HL-60/S4 (cell line): ENCODE results near the gene ST3GAL5.

ENCODE experiments used
- in situ Hi-C: fragments of 300-500 bp; cut with MboI; formaldehyde crosslinking; loops from 2 replicates; pipeline ENCODE4 v1.14.3; 2022; ENCODE audit warnings: low sequenced_read_pairs

The ST3GAL5 gene

GRCh38 chr2:85867556-85868292 lies 21.1 kb downstream of the ST3GAL5 start:
- in situ Hi-C loops, result no loop called here

DNA sequence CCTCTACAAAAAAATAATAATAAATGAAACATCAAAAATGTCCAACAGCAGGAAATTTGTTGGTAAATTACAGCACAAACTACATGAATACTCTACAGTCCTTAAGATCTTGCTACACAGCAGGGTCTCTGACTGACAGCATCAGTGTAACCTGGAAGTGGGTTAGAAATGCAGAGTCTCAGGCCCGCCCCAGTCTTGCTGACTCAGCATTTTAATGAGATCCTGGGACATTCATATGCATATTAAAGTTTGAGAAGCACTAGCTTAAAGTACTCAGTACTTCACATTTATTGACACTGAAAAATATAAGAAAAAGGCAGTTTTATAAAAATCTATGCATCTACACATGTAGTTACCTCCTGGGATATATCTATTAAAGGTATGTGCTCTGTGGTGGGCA lies 21.7 kb downstream of the ST3GAL5 start:
- in situ Hi-C loops, result no loop called here

DNA sequence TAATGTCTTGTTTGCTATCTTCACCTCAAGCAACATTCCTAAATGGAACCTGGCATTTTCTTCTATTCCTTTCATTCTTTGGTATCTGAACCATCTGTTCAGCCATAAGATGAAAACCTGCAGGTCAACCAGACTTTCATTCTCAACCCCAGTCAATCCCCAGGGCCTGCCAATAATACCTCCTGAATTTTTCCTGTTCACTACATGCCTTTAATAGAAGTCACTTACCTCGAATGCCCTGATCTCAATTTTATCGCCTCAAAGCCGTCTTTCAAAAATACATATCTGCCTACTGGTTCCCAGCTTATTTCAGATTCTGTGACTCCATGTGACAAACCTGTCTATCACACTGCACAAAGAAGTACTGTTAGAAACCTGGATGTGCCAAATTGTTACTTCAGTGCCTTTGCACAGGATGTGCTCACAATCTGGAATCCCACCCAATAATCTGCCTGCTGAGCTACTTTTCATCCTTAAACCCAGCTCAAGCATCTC lies 22.6 kb downstream of the ST3GAL5 start:
- in situ Hi-C loops, result no loop called here

- in situ Hi-C loops, result no loop called here
Observed at GRCh38 chr2:85865539-85866164, 23.1 kb downstream of the ST3GAL5 start.

- in situ Hi-C loops, result no loop called here
Observed at GRCh38 chr2:85864654-85865053, 24.1 kb downstream of the ST3GAL5 start.

GRCh38 chr2:85862426-85862825 lies 26.4 kb downstream of the ST3GAL5 start:
- in situ Hi-C loops, result no loop called here

- in situ Hi-C loops, result no loop called here
Observed at GRCh38 chr2:85861650-85862049, 27.1 kb downstream of the ST3GAL5 start.

DNA sequence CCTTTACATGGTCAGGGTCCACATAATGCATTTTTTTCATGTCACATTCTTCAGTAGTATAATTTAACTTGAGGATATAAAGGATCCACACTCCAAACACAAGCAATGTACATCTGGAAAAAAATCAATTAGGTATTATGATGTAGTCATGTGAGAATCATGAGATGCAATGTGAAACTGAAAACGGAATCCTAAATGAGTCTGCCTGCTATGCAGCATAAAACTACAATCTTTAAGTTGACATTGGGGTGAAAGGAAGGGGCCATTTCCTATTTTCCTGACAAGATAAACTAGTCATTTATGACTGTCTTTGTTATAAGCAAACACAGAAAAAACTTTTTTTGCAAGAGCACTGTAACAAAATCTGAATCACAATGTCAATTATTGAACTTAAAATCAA lies 27.6 kb downstream of the ST3GAL5 start:
- in situ Hi-C loops, result no loop called here

- in situ Hi-C loops, result no loop called here
Observed at GRCh38 chr2:85858841-85859240, 29.9 kb downstream of the ST3GAL5 start.

DNA sequence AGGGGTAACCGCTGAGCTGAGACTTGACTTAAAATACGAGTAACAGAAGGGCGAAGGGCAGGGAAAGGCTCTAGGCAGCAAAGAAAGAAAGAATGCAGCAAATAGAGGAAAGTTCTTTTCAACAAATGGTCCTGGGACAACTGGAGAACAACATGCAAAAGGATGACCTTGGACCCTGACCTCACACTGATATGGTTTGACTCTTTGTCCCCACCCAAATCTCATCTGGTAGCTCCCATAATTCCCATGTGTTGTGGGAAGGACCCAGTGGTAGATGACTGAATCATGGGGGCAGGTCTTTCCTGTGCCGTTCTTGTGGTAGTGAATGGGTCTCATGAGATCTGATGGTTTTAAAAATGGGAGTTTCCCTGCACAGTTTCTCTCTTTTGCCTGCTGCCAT lies 33.9 kb downstream of the ST3GAL5 start:
- in situ Hi-C loops, result no loop called here

DNA sequence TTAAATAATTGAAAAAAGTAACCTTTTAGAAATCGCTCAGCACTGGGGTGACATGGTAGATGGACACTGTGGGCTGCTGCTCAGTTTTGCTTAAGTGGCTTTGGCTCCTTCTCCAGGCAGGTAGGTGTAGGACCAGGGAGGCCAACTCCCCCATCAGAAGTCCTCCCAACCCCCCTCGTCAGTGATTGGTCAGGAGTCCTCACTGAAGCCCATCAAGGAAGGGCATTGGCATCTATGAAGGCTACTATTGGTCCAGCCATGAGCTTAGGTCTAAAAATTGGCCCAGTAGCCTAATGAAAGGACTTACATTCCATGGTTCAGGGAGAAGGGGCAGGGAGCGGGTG lies 34.7 kb downstream of the ST3GAL5 start:
- in situ Hi-C loops, result no loop called here

GRCh38 chr2:85853499-85854165 lies 35.2 kb downstream of the ST3GAL5 start:
- in situ Hi-C loops, result no loop called here

- in situ Hi-C loops, result no loop called here
Observed at GRCh38 chr2:85852937-85853498, 35.8 kb downstream of the ST3GAL5 start.

DNA sequence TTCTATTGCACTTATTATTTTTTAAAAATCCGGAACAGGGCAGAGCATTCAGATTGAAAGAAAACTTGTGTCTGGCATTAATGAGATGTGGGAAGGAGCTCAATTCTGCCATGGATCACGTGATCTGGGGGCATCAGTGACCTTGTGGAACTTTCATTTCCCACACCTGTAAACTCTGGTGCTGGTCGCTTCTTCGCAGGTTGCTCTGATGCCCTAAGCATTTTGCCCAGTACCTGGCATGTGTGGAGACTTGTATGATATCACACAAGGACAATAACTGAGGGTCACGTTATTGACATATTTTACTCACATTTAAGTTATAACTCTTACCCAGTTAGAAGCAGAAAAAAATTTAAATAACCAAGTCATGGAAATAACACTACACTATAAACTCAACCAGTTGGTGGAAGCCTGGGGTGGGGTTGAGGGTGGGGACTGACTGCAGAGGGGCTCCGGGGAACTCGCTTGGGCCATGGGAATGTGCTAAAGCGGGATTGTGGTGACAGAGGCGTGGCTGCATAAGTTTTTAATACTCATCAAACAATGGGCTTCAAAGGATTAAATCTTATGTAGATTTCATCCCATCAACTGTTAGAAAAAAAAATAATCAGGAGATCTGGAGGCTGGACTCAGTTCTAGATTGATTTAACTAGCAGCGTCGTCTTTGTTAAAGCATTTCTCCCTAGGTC lies 36.5 kb downstream of the ST3GAL5 start:
- in situ Hi-C loops, result no loop called here

- in situ Hi-C loops, result no loop called here
Observed at GRCh38 chr2:85851253-85852151, 37.3 kb downstream of the ST3GAL5 start.

GRCh38 chr2:85850451-85850850 lies 38.3 kb downstream of the ST3GAL5 start:
- in situ Hi-C loops, result no loop called here

- in situ Hi-C loops, result no loop called here
Observed at GRCh38 chr2:85847051-85847588, 41.7 kb downstream of the ST3GAL5 start.

GRCh38 chr2:85846411-85846810 lies 42.4 kb downstream of the ST3GAL5 start:
- in situ Hi-C loops, result no loop called here

GRCh38 chr2:85844486-85844885 lies 44.3 kb downstream of the ST3GAL5 start:
- in situ Hi-C loops, result no loop called here

- in situ Hi-C loops, result no loop called here
Observed at GRCh38 chr2:85843543-85843942, 45.2 kb downstream of the ST3GAL5 start.
